Stomach (tissue), 4 donors: Measurements from ENCODE around the gene MYCBP2.

Experiments used
- CTCF ChIP-seq, 7 experiments: fragments of 450-650 bp in 4 of 7; fragments of 200-600 bp in 3 of 7; sonication (generic) in 3 of 7; IDR thresholded peaks; one replicate each; pipeline ENCODE4 v1.5.1; 2016 to 2019; ENCODE audit warnings: antibody characterized with exemption in 7 of 7, control low read depth in 2 of 7, mild to moderate bottlenecking in 1 of 7
- EP300 ChIP-seq: sonication (generic); formaldehyde crosslinking; IDR thresholded peaks from one replicate; pipeline ENCODE4 v1.6.1; 2017; ENCODE audit warnings: antibody characterized with exemption
- POLR2A ChIP-seq, 4 donors: fragments of 450-650 bp; IDR thresholded peaks; one replicate each; pipeline ENCODE4 v1.6.1; 2016; ENCODE audit warnings: antibody characterized with exemption in 4 of 4, control low read depth in 2 of 4, mild to moderate bottlenecking in 1 of 4, moderate library complexity in 1 of 4

- no peak for TF ChIP-seq CTCF (IDR thresholded peaks at IDR 0.05)
- no peak for TF ChIP-seq POLR2A (IDR thresholded peaks at IDR 0.05)
- no peak for TF ChIP-seq EP300
Measured at GRCh38 chr13:77139306-77139705, 187.6 kb downstream of the MYCBP2 start.
